Measurements from ENCODE around the gene NOTUM.
A peak's percentile ranks its signal among the peaks of the same experiment; 100 is the strongest.

Gene NOTUM

DNA sequence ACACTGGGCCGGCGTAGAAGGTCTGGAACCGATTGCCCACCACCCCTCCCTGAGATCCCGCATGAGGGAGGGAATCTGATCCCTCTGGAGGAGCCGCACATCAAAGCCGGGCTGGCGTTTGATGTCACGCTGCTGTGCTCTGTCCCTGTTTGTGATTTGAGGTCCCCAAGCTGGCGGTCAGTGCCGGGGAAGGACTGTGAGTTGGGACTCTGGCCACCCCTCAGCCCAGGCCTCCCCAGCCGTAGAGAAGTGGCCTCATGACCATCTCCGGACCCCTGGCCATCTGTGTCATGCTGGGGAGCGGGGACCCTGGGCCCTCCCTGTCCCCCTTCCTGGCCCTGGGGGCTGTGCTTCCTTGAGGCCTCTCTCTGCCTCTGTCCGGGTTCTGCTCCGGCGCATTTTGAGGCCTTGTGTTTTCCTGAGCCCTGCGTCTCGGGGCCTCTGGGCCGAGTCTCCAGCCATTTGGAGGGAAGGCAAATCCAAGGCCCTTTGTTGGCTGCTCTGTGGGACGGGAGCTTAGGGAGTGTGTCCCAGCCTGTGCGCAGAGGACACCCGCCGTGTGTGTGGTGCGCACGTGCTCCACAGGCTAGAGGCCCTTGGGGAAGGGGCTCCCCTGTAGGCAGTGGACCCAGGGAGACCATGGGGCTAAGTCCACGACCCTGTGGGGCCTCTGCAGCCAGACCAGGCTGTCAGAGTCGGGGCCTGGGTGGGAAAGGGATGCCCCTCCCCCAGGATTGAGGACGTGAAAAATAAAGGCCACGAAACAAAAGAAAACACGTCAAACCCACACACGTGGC, 31.5 kb upstream of the NOTUM start:
- CTCF ChIA-PET, result interaction anchor here (1.2 to 3.1 kb wide), 2 partner anchors 14 to 33 kb away, joined by 3 to 13 read pairs; no protein-coding TSS in a partner anchor
- TF ChIP-seq, protein P1, sequence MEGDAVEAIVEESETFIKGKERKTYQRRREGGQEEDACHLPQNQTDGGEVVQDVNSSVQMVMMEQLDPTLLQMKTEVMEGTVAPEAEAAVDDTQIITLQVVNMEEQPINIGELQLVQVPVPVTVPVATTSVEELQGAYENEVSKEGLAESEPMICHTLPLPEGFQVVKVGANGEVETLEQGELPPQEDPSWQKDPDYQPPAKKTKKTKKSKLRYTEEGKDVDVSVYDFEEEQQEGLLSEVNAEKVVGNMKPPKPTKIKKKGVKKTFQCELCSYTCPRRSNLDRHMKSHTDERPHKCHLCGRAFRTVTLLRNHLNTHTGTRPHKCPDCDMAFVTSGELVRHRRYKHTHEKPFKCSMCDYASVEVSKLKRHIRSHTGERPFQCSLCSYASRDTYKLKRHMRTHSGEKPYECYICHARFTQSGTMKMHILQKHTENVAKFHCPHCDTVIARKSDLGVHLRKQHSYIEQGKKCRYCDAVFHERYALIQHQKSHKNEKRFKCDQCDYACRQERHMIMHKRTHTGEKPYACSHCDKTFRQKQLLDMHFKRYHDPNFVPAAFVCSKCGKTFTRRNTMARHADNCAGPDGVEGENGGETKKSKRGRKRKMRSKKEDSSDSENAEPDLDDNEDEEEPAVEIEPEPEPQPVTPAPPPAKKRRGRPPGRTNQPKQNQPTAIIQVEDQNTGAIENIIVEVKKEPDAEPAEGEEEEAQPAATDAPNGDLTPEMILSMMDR (IDR thresholded peaks at IDR 0.05; ENCODE audit: insufficient read depth, low read length, missing control alignments), result no peak
- peak overlapping the region; percentile 6 for H3K4me3 ChIP-seq (ENCODE audit: low read depth, low read length)
- POLR2A ChIA-PET, result interaction anchor here (1.3 kb wide), 1 partner anchor 69 kb away, joined by 3 read pairs; no protein-coding TSS in a partner anchor
- no peak for DNase-seq (ENCODE audit: low read depth, low spot score)

DNA sequence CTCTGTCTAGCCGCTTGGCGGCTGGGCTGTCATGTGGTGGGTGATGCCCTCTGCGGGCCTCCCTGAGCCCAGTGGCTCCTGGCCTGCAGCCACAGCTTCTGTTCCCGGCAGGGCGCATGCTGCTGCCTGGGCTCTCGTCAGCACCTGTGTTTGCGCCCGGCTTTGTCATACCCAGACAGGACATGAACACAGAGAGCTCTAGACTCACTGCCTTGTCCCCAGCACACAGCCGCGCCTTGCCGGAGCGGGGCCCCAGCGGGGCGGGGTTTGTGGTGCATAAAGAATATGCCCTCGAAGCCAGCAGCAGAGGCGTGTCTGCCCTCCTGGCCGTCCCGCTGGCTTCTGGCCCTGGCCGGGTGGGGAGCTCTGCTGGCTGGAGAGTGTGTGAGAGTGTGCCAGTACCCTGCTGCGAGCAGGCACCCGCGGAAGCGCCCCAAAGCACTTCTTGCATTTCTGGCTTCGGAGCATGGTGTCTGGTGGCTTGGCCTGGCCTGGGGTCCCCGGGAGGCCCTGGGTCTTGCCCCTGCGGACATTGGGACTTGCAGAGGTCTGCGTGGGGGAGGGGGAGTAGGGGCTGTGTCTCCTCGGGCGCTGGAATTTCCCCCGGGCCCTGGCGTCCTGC, 30.8 kb upstream of the NOTUM start:
- no peak for DNase-seq (ENCODE audit: low read depth, low spot score)
- CTCF ChIA-PET, result interaction anchor here (0.6 to 3.1 kb wide), 4 partner anchors 9 to 32 kb away, joined by 3 to 13 read pairs (median 8); no protein-coding TSS in a partner anchor

GRCh38 chr17:81990836-81991683, 30.1 kb upstream of the NOTUM start:
- no peak overlapping the region for H3K4me3 ChIP-seq (ENCODE audit: low read depth, low read length)
- TF ChIP-seq, protein P1 (IDR thresholded peaks at IDR 0.05; ENCODE audit: insufficient read depth, low read length, missing control alignments), result no peak
- CTCF ChIA-PET, result interaction anchor here (0.5 to 3.1 kb wide), 5 partner anchors 8 to 110 kb away, joined by 3 to 13 read pairs (median 3); no protein-coding TSS in a partner anchor
- no peak for DNase-seq (ENCODE audit: low read depth, low spot score)
- POLR2A ChIA-PET, result interaction anchor here (1.3 kb wide), 1 partner anchor 68 kb away, joined by 3 read pairs; no protein-coding TSS in a partner anchor

More for the DNA sequence above, 30.8 kb upstream of the NOTUM start:
- H3K4me3 ChIP-seq (ENCODE audit: low read depth, low read length), result peak overlapping the region; percentile 6
- TF ChIP-seq, protein P1 (IDR thresholded peaks at IDR 0.05; ENCODE audit: insufficient read depth, low read length, missing control alignments), result no peak
- POLR2A ChIA-PET, result interaction anchor here (1.3 kb wide), 1 partner anchor 68 kb away, joined by 3 read pairs; no protein-coding TSS in a partner anchor

GRCh38 chr17:81987161-81987770, 26.3 kb upstream of the NOTUM start:
- no peak overlapping the region for H3K4me3 ChIP-seq (ENCODE audit: low read depth, low read length)
- POLR2A ChIA-PET, result no interaction called here
- TF ChIP-seq, protein P1 (IDR thresholded peaks at IDR 0.05; ENCODE audit: insufficient read depth, low read length, missing control alignments), result no peak
- CTCF ChIA-PET, result no interaction called here
- DNase-seq (ENCODE audit: low read depth, low spot score), result no peak

DNA sequence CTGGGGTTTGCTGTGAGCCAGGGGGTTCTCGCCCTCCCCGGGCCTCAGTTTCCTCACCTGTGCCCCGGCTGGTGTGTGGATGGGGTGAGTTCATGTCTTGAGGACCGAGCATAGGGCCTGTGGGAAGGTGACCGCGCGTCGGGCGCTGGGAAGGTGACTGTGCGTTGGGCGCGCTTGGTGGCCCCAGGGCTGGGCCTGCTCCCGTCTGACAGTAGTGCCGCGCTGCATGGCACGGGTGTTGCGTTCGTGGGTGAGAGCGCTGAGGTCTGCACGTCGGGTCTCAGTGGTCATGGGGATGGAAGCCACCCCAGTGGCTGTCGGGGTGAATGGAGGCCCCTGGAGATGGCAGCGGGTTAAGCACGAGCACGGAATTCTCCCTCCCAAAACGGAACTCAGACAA, 25.6 kb upstream of the NOTUM start:
- TF ChIP-seq, protein P1 (IDR thresholded peaks at IDR 0.05; ENCODE audit: insufficient read depth, low read length, missing control alignments), result no peak
- ChIA-PET POLR2A (no interaction called here), CTCF (no interaction called here)
- H3K4me3 ChIP-seq (ENCODE audit: low read depth, low read length), result no peak overlapping the region
- no peak for DNase-seq (ENCODE audit: low read depth, low spot score)
